Large intestine (tissue), 3 donors: ENCODE results near the gene FEZ2. TPM values are rescaled to one million over a fixed set of nuclear protein-coding genes. Genes with fewer than 3 reads are reported as not detected.
A peak's percentile ranks its signal among the peaks of the same experiment; 100 is the strongest.

Source experiments
- DNase-seq, 2 donors: peaks; one replicate each; pipeline versions ENCODE4 v3.0.0 to v3.0.0-alpha.2; 2013
- H3K27ac ChIP-seq: one replicate; pipeline ENCODE4 v1.5.1; 2013; ENCODE audit warnings: low read length
- H3K27me3 ChIP-seq: 2 replicates; pipeline ENCODE4 v1.6.1; 2013; ENCODE audit warnings: low read length; ENCODE audit not compliant: control insufficient read depth, insufficient read depth
- H3K36me3 ChIP-seq: 2 replicates; pipeline ENCODE4 v1.6.1; 2013; ENCODE audit warnings: low read length; ENCODE audit not compliant: control insufficient read depth, insufficient read depth
- H3K4me1 ChIP-seq: one replicate; pipeline ENCODE4 v1.6.1; 2013; ENCODE audit warnings: low read length; ENCODE audit not compliant: control insufficient read depth, insufficient read depth
- H3K4me3 ChIP-seq: one replicate; pipeline ENCODE4 v1.5.1; 2013; ENCODE audit warnings: low read length
- H3K9me3 ChIP-seq: one replicate; pipeline ENCODE4 v1.6.1; 2013; ENCODE audit warnings: mild to moderate bottlenecking, low read depth, low read length, moderate library complexity; ENCODE audit not compliant: control insufficient read depth
- WGBS: methylation state at CpG from one replicate; pipeline ENCODE4 v1.1.5; 2013; ENCODE audit warnings: low lambda C conversion rate; ENCODE audit not compliant: insufficient coverage; 5-methylcytosine and 5-hydroxymethylcytosine counted together
- polyA plus RNA-seq: library from polyadenylated mRNA; unstranded; fragments of 120-200 nt; gene quantifications from one replicate; pipeline ENCODE4 v1.2.1, GENCODE V29; 2013

The FEZ2 gene
- polyA plus RNA-seq, 1 donor = 59.4 TPM

DNA sequence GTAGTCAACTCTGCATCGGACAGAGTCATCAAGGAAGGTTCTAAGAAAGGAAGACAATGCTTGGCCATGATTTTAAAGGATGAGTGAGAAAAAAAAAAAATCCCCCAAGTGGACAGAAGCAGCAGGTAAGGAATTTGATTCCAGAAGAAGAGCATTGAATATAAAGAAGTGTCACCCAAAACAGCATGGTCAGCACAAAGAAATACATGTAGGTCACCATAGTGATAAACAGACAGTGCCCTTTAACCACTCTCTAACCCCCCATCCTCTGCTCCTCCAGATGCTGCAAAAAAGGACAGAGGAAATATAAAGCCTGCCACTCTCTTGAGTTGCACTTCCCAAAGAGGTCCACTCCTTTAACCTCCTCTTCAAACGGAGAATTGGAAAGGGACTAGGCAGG lies 23.4 kb downstream of the FEZ2 start:
- Histone ChIP-seq H3K9me3 (no peaks in the 10 kb centered on the region), H3K36me3 (peaks cover 49% of the 10 kb centered on the region)
- no CpG with 5 or more reads among the region's 2 CpGs for WGBS

GRCh38 chr2:36573165-36573564 lies 24.8 kb downstream of the FEZ2 start:
- DNase-seq = no peak
- H3K27me3 ChIP-seq = no peaks in the 10 kb centered on the region
- no CpG with 5 or more reads among the region's 1 CpG for WGBS
- H3K9me3 ChIP-seq = no peaks in the 10 kb centered on the region
- H3K4me3 ChIP-seq = no peak overlapping the region
- H3K36me3 ChIP-seq = peaks cover 41% of the 10 kb centered on the region
- no peaks in the 10 kb centered on the region for H3K4me1 ChIP-seq
- no peak overlapping the region for H3K27ac ChIP-seq

More for the DNA sequence above, 23.4 kb downstream of the FEZ2 start:
- no peaks in the 10 kb centered on the region for H3K4me1 ChIP-seq
- no peak for DNase-seq
- H3K27me3 ChIP-seq = no peaks in the 10 kb centered on the region
- no peak overlapping the region for H3K27ac ChIP-seq
- H3K4me3 ChIP-seq = no peak overlapping the region

- 53% methylated on average over 3 of the region's 4 CpGs for WGBS
- Histone ChIP-seq H3K27me3 (no peaks in the 10 kb centered on the region), H3K27ac (no peak overlapping the region), H3K36me3 (peaks cover 36% of the 10 kb centered on the region), H3K4me3 (no peak overlapping the region), H3K9me3 (no peaks in the 10 kb centered on the region), H3K4me1 (no peaks in the 10 kb centered on the region)
- DNase-seq = no peak
Observed at GRCh38 chr2:36572719-36573059, 25.3 kb downstream of the FEZ2 start.

GRCh38 chr2:36572054-36572718 lies 25.8 kb downstream of the FEZ2 start:
- H3K27ac ChIP-seq = no peak overlapping the region
- H3K9me3 ChIP-seq = no peaks in the 10 kb centered on the region
- H3K4me3 ChIP-seq = no peak overlapping the region
- 100% methylated on average over 1 of the region's 3 CpGs for WGBS
- H3K27me3 ChIP-seq = no peaks in the 10 kb centered on the region
- no peaks in the 10 kb centered on the region for H3K4me1 ChIP-seq
- peaks cover 34% of the 10 kb centered on the region for H3K36me3 ChIP-seq
- peak; percentile 13 to 50 for DNase-seq

- H3K4me3 ChIP-seq = no peak overlapping the region
- no peaks in the 10 kb centered on the region for H3K27me3 ChIP-seq
- no peaks in the 10 kb centered on the region for H3K9me3 ChIP-seq
- no peaks in the 10 kb centered on the region for H3K4me1 ChIP-seq
- H3K27ac ChIP-seq = no peak overlapping the region
- DNase-seq = no peak
- peaks cover 35% of the 10 kb centered on the region for H3K36me3 ChIP-seq
- 80% methylated on average over 1 of the region's 1 CpG for WGBS
Observed at GRCh38 chr2:36570416-36570815, 27.6 kb downstream of the FEZ2 start.

- no peak for DNase-seq
Observed at GRCh38 chr2:36569267-36569856, 28.6 kb downstream of the FEZ2 start.

DNA sequence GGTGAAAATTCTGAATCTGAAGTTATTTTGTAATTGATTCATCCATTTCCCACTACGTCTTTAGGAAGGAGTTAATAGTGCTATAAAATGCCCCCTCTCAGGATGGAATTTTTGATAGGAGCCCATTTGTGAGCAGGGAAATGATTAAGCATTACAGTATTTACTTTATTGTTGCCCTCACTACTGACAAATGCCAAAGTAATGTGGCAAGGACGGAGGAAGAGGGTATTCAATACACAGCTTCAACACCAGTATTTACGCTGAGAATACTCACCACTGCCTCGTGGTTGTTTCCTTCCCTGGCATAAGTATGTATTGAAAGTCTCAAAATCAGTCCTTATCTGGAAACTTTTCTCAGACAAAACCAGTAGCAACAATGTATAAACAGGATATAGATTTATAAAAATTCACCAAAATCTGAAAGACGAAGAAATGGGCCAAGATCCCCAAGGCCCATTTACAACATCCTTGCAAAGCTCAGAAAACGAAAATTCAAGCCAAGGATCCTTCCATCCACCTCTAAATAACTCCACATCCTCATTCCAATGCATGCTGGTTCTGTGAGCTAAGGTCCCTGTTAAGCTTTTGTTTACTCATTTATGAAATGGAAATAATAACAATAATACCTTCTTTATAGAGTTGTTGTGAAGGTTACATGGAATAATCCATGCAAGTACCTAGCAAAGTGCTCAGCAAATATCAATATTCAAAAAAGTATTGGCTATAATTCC lies 29.3 kb downstream of the FEZ2 start:
- H3K27me3 ChIP-seq = no peaks in the 10 kb centered on the region
- 83% methylated on average over 1 of the region's 6 CpGs for WGBS
- H3K27ac ChIP-seq = no peak overlapping the region
- no peaks in the 10 kb centered on the region for H3K9me3 ChIP-seq
- no peak for DNase-seq
- H3K4me1 ChIP-seq = no peaks in the 10 kb centered on the region
- H3K4me3 ChIP-seq = no peak overlapping the region
- peaks cover 38% of the 10 kb centered on the region for H3K36me3 ChIP-seq

More at GRCh38 chr2:36569267-36569856, 28.6 kb downstream of the FEZ2 start:
- H3K27me3 ChIP-seq = no peaks in the 10 kb centered on the region
- no peaks in the 10 kb centered on the region for H3K9me3 ChIP-seq
- H3K4me1 ChIP-seq = no peaks in the 10 kb centered on the region
- H3K27ac ChIP-seq = no peak overlapping the region
- WGBS = 100% methylated on average over 1 of the region's 3 CpGs
- no peak overlapping the region for H3K4me3 ChIP-seq
- peaks cover 35% of the 10 kb centered on the region for H3K36me3 ChIP-seq

DNA sequence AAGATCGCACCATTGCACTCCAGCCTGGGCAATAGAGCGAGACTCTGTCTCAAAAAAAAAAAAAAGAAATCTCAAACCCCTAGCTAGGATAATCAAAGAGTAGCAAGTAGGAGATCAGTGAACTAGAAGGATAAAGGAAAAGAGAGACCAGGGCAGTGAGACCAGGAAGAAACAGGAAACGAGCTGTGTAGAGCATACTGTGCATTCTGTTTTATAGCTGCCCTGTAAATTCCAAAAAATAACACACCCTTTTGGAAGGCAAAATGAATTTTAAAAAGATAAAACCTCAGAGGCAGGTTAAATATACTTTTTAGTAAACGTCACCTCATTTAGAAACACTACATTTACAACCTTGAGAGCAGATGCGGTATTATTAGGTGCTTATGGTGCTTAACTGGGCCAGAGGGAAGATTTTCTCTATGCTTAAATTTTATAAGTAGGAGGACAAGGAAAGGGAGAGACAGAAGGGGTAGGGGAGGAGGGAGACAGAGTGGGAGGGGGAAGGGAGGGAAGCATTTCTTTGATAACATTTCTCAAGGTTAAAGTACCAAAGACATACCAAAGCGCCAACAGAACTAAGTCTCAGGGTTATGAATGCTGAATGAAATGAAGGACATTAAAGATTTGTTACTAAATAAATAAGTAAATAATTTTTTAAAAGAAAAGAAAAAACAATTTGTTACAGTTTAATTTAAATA lies 30.1 kb downstream of the FEZ2 start:
- Histone ChIP-seq H3K4me3 (no peak overlapping the region), H3K9me3 (no peaks in the 10 kb centered on the region), H3K27ac (no peak overlapping the region), H3K27me3 (no peaks in the 10 kb centered on the region), H3K36me3 (peaks cover 41% of the 10 kb centered on the region), H3K4me1 (no peaks in the 10 kb centered on the region)
- WGBS = 92% methylated on average over 5 of the region's 6 CpGs
- DNase-seq = no peak

DNA sequence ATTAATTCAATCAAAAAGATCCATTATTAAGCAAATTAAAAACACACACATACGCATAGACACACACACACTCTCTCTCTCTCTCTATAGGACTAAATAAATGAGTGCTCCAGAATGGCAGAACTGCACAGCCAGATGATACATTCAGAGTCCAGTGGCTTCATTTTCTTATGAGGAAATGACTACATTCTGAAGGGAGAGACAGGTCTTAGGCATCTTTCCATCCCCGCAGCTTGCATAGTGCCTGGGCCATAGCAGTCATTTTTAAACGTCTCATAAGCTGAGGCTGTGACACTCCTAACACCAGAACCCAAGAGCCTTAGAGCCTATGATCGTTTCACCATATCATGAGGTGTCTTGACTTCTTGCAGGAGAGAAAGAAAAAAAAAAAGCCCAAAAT lies 31.1 kb downstream of the FEZ2 start:
- Histone ChIP-seq H3K4me1 (no peaks in the 10 kb centered on the region), H3K27ac (no peak overlapping the region), H3K9me3 (no peaks in the 10 kb centered on the region), H3K36me3 (peaks cover 33% of the 10 kb centered on the region), H3K4me3 (no peak overlapping the region), H3K27me3 (no peaks in the 10 kb centered on the region)
- no peak for DNase-seq
- WGBS = no CpG with 5 or more reads among the region's 4 CpGs

- Histone ChIP-seq H3K4me3 (no peak overlapping the region), H3K4me1 (no peaks in the 10 kb centered on the region), H3K36me3 (peaks cover 41% of the 10 kb centered on the region), H3K9me3 (no peaks in the 10 kb centered on the region), H3K27ac (no peak overlapping the region), H3K27me3 (no peaks in the 10 kb centered on the region)
- DNase-seq = no peak
- WGBS = no CpG with 5 or more reads among the region's 4 CpGs
Observed at GRCh38 chr2:36565712-36566111, 32.3 kb downstream of the FEZ2 start.
